Dermis microvascular lymphatic vessel endothelial cell (primary cell): ENCODE measurements around the gene HOXA13. TPM values are rescaled to one million over a fixed set of nuclear protein-coding genes. Genes with fewer than 3 reads are reported as not detected.

Source experiments
- DNase-seq, 2 donors: peaks; one replicate each; pipeline versions ENCODE4 v3.0.0 to v3.0.0-alpha.2; 2010; ENCODE audit warnings: low read depth in 2 of 2
- total RNA-seq: library from RNA; depleted of rRNA; stranded (reverse); fragments of >200 nt; gene quantifications from 2 replicates; pipeline ENCODE4 v1.2.1, GENCODE V29; 2014

The HOXA13 gene
- total RNA-seq, 1 donor from 2014 or later = not detected

- DNase-seq = no peak
Measured at GRCh38 chr7:27208998-27209397, 9.1 kb upstream of the HOXA13 start.

GRCh38 chr7:27207348-27207985, 7.6 kb upstream of the HOXA13 start:
- DNase-seq = no peak

GRCh38 chr7:27205325-27206280, 5.7 kb upstream of the HOXA13 start:
- peak in 1 of 2 donors; percentile 12 for DNase-seq

GRCh38 chr7:27204851-27205322, 5.0 kb upstream of the HOXA13 start:
- peak in 1 of 2 donors; percentile 15 for DNase-seq

GRCh38 chr7:27203964-27204594, 4.2 kb upstream of the HOXA13 start:
- DNase-seq = no peak

- no peak for DNase-seq
Measured at GRCh38 chr7:27203365-27203953, 3.6 kb upstream of the HOXA13 start.

- no peak for DNase-seq
Measured at GRCh38 chr7:27202862-27203134, 2.9 kb upstream of the HOXA13 start.

GRCh38 chr7:27202018-27202861, 2.3 kb upstream of the HOXA13 start:
- DNase-seq = no peak

- DNase-seq = no peak
Measured at GRCh38 chr7:27201580-27202017, 1.7 kb upstream of the HOXA13 start.

GRCh38 chr7:27200761-27201579, 1.1 kb upstream of the HOXA13 start:
- no peak for DNase-seq

- DNase-seq = peak in 1 of 2 donors; percentile 34
Measured at GRCh38 chr7:27198871-27199801, 755 bp downstream of the HOXA13 start.

- DNase-seq = no peak
Measured at GRCh38 chr7:27198138-27198841, 1.6 kb downstream of the HOXA13 start.

- DNase-seq = no peak
Measured at GRCh38 chr7:27197137-27198042, 2.5 kb downstream of the HOXA13 start.

GRCh38 chr7:27196287-27196767, 3.6 kb downstream of the HOXA13 start:
- DNase-seq = peak; percentile 57 to 83

- no peak for DNase-seq
Measured at GRCh38 chr7:27194686-27195379, 5.1 kb downstream of the HOXA13 start.

- no peak for DNase-seq
Measured at GRCh38 chr7:27194002-27194352, 5.9 kb downstream of the HOXA13 start.
